Body of pancreas (tissue), 4 donors: ENCODE data around the gene CACNA1C.

Experiments
- POLR2A ChIP-seq, 3 donors: fragments of 450-650 bp; IDR thresholded peaks; one replicate each; pipeline ENCODE4 v1.6.1; 2016; ENCODE audit warnings: antibody characterized with exemption in 3 of 3, mild to moderate bottlenecking in 2 of 3
- TF ChIP-seq, protein P1 (sequence below), 7 experiments: fragments of 450-650 bp in 4 of 7; fragments of 200-600 bp in 3 of 7; sonication (generic) in 3 of 7; IDR thresholded peaks; one replicate each; pipeline ENCODE4 v1.5.1; 2016 to 2019; ENCODE audit warnings: antibody characterized with exemption in 7 of 7

DNA sequence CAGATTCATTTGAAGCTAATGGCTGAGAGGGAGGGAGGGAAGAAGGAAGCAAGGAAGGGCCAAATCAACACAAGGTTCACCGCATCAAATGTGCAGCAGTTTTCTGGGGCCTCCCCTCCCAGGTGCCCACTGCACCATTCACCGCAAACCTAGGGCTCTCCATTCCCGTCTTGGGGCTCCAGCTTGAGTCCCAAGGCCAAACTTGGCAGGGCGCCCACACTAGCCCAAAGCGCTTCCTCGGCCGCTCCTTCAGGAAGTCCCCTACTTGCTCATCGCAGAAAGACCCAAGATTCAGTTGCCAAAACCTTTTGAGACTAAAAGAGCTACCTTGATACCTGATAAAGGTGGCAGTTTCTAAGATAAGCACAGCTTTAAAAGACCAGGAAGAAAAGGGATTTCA, 601.5 kb downstream of the CACNA1C start:
- TF ChIP-seq, protein P1, sequence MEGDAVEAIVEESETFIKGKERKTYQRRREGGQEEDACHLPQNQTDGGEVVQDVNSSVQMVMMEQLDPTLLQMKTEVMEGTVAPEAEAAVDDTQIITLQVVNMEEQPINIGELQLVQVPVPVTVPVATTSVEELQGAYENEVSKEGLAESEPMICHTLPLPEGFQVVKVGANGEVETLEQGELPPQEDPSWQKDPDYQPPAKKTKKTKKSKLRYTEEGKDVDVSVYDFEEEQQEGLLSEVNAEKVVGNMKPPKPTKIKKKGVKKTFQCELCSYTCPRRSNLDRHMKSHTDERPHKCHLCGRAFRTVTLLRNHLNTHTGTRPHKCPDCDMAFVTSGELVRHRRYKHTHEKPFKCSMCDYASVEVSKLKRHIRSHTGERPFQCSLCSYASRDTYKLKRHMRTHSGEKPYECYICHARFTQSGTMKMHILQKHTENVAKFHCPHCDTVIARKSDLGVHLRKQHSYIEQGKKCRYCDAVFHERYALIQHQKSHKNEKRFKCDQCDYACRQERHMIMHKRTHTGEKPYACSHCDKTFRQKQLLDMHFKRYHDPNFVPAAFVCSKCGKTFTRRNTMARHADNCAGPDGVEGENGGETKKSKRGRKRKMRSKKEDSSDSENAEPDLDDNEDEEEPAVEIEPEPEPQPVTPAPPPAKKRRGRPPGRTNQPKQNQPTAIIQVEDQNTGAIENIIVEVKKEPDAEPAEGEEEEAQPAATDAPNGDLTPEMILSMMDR (IDR thresholded peaks at IDR 0.05), result no peak
- TF ChIP-seq POLR2A (IDR thresholded peaks at IDR 0.05), result no peak
